Measurements from ENCODE around the gene SLC35F3. TPM values are rescaled to one million over a fixed set of nuclear protein-coding genes. Genes with fewer than 3 reads are reported as not detected.

The SLC35F3 gene
- total RNA-seq, 1 experiment from 2014 or later, result 4.6 TPM

DNA sequence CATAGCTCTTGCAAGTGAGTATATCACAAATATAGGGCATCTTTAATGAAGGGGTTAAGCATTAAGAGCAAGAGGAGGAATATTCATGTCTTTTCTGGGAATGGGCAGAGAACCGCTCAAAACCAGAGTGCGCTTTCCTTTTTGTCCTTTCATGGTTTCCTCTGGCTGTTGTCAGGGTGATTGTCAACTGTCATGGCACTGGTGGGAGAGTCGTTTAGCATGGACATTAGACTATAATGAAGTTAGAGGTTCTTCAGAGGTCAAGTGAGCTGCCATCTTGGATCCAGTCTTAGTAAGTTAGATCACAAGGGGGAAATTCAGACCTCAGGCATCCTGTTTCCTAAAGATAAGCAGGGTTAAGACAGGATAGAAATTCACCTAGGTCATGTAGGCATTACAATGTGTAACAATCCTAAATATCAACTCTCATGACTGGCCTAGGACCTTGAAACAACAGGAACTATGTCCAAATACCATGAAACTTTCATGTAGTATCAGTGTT, 456.7 kb downstream of the SLC35F3 start:
- DNase-seq (ENCODE audit: low read depth), result no peak

- DNase-seq (ENCODE audit: low read depth), result no peak
Observed at GRCh38 chr1:234362558-234362957, 458.1 kb downstream of the SLC35F3 start.

- DNase-seq (ENCODE audit: low read depth), result no peak
Observed at GRCh38 chr1:234368320-234369032, 464.0 kb downstream of the SLC35F3 start.

DNA sequence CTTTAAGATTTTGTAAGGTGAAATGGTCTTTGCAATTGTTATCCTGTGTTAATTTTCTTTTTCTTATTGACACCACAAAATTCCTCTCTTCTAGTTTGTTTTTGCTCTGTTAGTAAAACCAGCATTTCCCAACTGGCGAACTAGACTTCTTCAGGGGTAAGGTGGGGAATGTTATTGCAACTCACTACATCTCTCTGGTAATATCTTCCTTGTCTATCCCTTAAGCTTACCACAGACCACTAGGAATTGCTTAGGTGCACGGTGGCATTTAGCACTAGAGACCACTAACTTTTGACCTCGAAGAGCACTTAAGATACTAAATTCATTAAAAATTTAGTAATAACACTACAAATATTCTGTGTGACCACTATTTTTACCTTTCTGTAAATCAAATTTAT, 464.6 kb downstream of the SLC35F3 start:
- no peak for DNase-seq (ENCODE audit: low read depth)

DNA sequence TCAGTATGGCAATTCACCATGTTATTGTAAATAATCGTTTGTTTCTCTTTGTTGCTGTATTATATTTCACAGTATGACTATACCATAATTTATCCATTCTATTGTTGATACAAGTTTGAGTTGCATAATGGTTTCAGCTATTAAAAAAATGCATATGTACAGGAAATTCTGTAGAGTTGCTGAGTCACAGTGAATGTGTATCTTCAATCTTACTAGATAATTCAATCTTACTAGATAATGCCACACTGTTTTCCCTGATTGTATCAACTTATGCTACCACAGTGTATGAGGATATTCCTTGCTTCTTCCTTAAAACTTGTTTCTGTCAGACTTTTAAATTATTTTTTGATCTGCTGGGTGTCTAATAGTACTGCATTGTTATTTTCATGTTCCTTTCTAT, 465.3 kb downstream of the SLC35F3 start:
- DNase-seq (ENCODE audit: low read depth), result no peak

DNA sequence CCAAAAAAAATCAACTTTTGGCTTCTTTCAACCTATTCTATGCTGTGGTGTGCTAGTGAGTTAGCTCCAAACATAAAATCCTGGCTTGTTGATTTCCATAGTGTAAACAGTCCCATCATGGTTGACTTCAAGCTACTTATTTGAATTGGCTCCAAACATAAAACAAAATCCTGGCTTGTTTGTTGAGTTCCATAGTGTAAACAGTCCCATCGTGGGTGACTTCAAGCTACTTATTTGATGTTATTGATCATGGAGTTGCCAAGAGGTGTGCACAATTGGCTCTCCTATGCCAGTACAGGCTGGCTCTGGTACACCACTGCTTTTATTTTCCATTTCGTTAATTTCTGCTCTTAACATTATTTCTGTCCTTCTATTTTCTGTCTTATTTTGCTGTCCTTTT, 466.9 kb downstream of the SLC35F3 start:
- DNase-seq (ENCODE audit: low read depth), result no peak

DNA sequence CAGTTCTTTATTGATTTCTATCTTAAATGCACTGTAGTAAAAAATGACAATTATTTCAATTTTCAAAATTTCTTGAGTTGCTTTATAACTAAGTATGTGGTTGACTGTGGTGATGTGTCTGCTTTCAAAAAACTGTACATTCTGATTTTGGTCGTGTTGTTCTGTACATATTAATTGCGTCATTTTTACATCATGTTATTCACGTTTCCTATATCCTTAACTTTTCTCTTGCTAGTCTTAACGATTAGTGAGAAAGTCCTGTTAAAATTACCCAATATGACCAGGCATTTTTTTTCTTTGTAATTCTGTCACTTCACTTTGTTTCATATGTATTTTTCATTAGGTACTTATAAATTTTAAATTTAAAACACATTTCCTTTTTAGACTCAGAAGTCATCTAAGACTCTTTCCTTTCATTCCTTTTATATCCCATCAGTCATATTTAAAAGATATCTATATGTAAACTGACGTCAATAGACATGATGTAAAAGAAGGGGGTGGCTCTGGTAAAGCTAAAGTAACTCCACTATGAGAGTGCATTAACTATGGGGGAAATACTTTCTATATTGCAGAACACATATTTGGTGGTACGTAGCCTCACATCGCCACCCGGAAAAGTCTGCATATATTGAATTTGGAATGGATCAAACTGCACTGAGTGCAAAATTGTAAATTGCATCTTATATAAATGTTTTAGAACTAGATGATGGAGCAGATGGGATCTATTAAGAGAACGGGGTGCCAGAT, 467.7 kb downstream of the SLC35F3 start:
- no peak for DNase-seq (ENCODE audit: low read depth)

GRCh38 chr1:234373064-234373958, 468.8 kb downstream of the SLC35F3 start, which contains the start of gene COA6:
TSS of gene COA6 (plus strand) at chr1:234373456. CDS start at chr1:234373467, 11 bp downstream.
- DNase-seq (ENCODE audit: low read depth), result peak; percentile 96

DNA sequence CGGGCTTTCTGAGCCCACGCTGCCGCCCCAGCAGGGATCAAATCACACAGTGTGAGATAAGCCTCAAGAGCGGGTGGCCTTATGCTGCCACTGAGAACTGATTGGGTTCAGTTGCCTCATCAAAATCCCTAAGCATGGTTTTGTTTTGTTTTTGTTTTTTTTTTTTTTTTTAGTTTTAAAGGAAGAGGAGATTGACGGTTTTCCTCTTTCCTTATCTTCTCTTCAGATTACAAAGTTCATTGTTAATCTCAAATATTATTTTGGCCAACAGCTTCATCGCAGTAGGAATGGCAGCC, 469.4 kb downstream of the SLC35F3 start:
- no peak for DNase-seq (ENCODE audit: low read depth)

Measured in RPMI7951 (cell line).